WTC11 (cell line): ENCODE measurements around the gene DNM1. TPM values are rescaled to one million over a fixed set of nuclear protein-coding genes. Genes with fewer than 3 reads are reported as not detected.

Experiments used
- ATAC-seq: fragments of 200-7000 bp; cut with Tn5 transposase; 2 replicates; pipeline ENCODE4 v1.10.0; 2021; ENCODE audit warnings: mild to moderate bottlenecking, moderate library complexity
- CTCF ChIA-PET: fragments of 300-600 bp; sonication (Branson Sonifier 250); formaldehyde crosslinking; loops from one replicate; lab custom pipeline; 2021; ENCODE audit warnings: antibody characterized with exemption; lab: Charles Lee
- POLR2A ChIA-PET: fragments of 350-600 bp; sonication (Branson Sonifier 250); formaldehyde crosslinking; loops from one replicate; lab custom pipeline; 2021; ENCODE audit warnings: antibody characterized with exemption; lab: Charles Lee
- DNase-seq: peaks from one replicate; pipeline ENCODE4 v3.0.0; 2021; ENCODE audit warnings: low spot score
- H3K27ac Mint-ChIP-seq: 2 replicates; pipeline ENCODE4 v1.8.0; 2021; ENCODE audit warnings: mixed read lengths
- H3K27me3 Mint-ChIP-seq: 2 replicates; pipeline ENCODE4 v1.8.0; 2021; ENCODE audit warnings: low read depth, mild to moderate bottlenecking, moderate library complexity, mixed read lengths
- H3K36me3 Mint-ChIP-seq: 2 replicates; pipeline ENCODE4 v1.8.0; 2021; ENCODE audit warnings: mixed read lengths
- H3K4me1 Mint-ChIP-seq: 2 replicates; pipeline ENCODE4 v1.8.0; 2022; ENCODE audit warnings: mixed read lengths
- H3K4me3 Mint-ChIP-seq: 2 replicates; pipeline ENCODE4 v1.8.0; 2021; ENCODE audit warnings: mild to moderate bottlenecking, moderate library complexity, mixed read lengths
- H3K9me3 Mint-ChIP-seq: 2 replicates; pipeline ENCODE4 v1.8.0; 2021; ENCODE audit warnings: mixed read lengths
- ATF1 ChIP-seq: sonication (generic); formaldehyde crosslinking; IDR thresholded peaks from 2 replicates; pipeline ENCODE4 v1.8.1; 2023; ENCODE audit warnings: mild to moderate bottlenecking, moderate library complexity, missing genetic modification reagents
- ESRRA ChIP-seq: sonication (generic); formaldehyde crosslinking; IDR thresholded peaks from 2 replicates; pipeline ENCODE4 v1.8.1; 2022; ENCODE audit warnings: mild to moderate bottlenecking, missing genetic modification reagents, borderline replicate concordance
- ETV6 ChIP-seq: sonication (generic); formaldehyde crosslinking; IDR thresholded peaks from 2 replicates; pipeline ENCODE4 v1.8.1; 2022; ENCODE audit warnings: mild to moderate bottlenecking, missing genetic modification reagents
- GTF2I ChIP-seq: fragments of 250-450 bp; sonication (Bioruptor Pico); conservative IDR thresholded peaks from 2 replicates; pipeline ENCODE4 v1.4.0; 2021; ENCODE audit warnings: mild to moderate bottlenecking
- JUN ChIP-seq: sonication (generic); formaldehyde crosslinking; IDR thresholded peaks from 2 replicates; pipeline ENCODE4 v1.8.0; 2023; ENCODE audit warnings: mild to moderate bottlenecking, missing genetic modification reagents
- NFYB ChIP-seq: sonication (generic); formaldehyde crosslinking; conservative IDR thresholded peaks from 2 replicates; pipeline ENCODE4 v1.8.0; 2022; ENCODE audit warnings: low read depth, missing genetic modification reagents
- OVOL2 ChIP-seq: fragments of 250-450 bp; sonication (Bioruptor Pico); IDR thresholded peaks from 2 replicates; pipeline ENCODE4 v1.9.0; 2021; ENCODE audit warnings: mild to moderate bottlenecking, borderline replicate concordance
- SMAD4 ChIP-seq: sonication (generic); formaldehyde crosslinking; IDR thresholded peaks from 2 replicates; pipeline ENCODE4 v1.8.0; 2022; ENCODE audit warnings: mild to moderate bottlenecking, missing genetic modification reagents
- ZNF232 ChIP-seq: sonication (generic); formaldehyde crosslinking; IDR thresholded peaks from 2 replicates; pipeline ENCODE4 v1.8.0; 2022; ENCODE audit warnings: mild to moderate bottlenecking, missing genetic modification reagents
- ZNF396 ChIP-seq: fragments of 250-450 bp; sonication (Bioruptor Pico); IDR thresholded peaks from 2 replicates; pipeline ENCODE4 v1.8.0; 2021; ENCODE audit warnings: mild to moderate bottlenecking, moderate library complexity, borderline replicate concordance
- total RNA-seq: library from RNA; stranded (reverse); gene quantifications from 3 replicates; pipeline ENCODE4 v1.2.3, GENCODE V29; 2021
- TF ChIP-seq, protein P1 (sequence below): fragments of 250-450 bp; sonication (Bioruptor Pico); IDR thresholded peaks from 2 replicates; pipeline ENCODE4 v2.1.2; 2022; ENCODE audit warnings: mild to moderate bottlenecking, moderate library complexity
- TF ChIP-seq, protein P2 (sequence below): fragments of 200-600 bp; IDR thresholded peaks from 2 replicates; pipeline ENCODE4 v1.8.0; 2022; ENCODE audit warnings: antibody characterized with exemption
- TF ChIP-seq, protein P3 (sequence below): fragments of 250-450 bp; sonication (Bioruptor Pico); IDR thresholded peaks from 2 replicates; pipeline ENCODE4 v1.9.0; 2021; ENCODE audit warnings: mild to moderate bottlenecking
- TF ChIP-seq, protein P4 (sequence below): fragments of 250-450 bp; sonication (Bioruptor Pico); IDR thresholded peaks from 2 replicates; pipeline ENCODE4 v1.8.0; 2021; ENCODE audit warnings: mild to moderate bottlenecking
- TF ChIP-seq, protein P5 (sequence below): fragments of 250-450 bp; sonication (Bioruptor Pico); IDR thresholded peaks from 2 replicates; pipeline ENCODE4 v1.9.0; 2021; ENCODE audit warnings: mild to moderate bottlenecking, borderline replicate concordance
- TF ChIP-seq, protein P6 (sequence below): sonication (generic); formaldehyde crosslinking; IDR thresholded peaks from 2 replicates; pipeline ENCODE4 v1.8.0; 2022; ENCODE audit warnings: mild to moderate bottlenecking, missing genetic modification reagents
- TF ChIP-seq, protein P7 (sequence below): sonication (generic); formaldehyde crosslinking; IDR thresholded peaks from 2 replicates; pipeline ENCODE4 v1.8.1; 2022; ENCODE audit warnings: mild to moderate bottlenecking, missing genetic modification reagents, moderate library complexity, borderline replicate concordance
- TF ChIP-seq, protein P8 (sequence below): fragments of 250-450 bp; sonication (Bioruptor Pico); IDR thresholded peaks from 2 replicates; pipeline ENCODE4 v1.9.0; 2021; ENCODE audit warnings: mild to moderate bottlenecking

DNM1 gene
- total RNA-seq, 1 experiment from 2014 or later = 79.0 TPM

DNA sequence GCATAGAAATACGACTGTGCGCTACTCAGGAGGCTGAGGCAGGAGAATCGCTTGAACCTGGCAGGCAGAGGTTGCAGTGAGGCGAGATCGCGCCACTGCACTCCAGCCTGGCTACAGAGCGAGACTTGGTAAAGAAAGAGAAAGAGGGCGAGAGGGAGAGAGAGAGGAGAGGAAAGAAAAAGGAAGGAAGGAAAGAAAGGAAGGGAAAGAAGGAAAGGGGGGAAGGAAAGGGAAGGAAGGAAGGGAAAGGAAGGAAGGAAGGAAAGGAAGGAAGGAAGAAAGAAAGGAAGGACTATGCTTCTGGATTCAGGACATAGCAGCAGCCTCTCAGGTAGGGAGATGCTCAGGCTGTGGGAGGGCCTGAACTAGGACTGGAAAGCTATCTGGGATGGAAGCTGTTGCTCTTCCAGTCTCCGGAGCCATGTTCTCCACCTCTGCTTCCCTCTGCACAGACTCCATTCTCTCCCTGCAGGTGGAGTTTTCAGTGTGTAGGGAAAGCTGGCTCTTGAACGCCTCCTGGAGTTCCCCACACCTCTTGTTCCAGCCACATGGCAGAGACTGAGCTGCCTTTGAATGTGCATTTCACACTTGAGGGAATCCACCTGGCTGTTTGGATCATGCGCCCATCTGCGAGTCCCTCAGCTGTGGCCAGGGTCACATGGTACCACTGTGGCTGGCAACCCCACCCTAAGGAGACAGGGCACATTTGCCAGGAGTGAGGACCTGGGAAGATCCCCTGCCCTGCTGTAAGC, 82.0 kb downstream of the DNM1 start:
- no peaks in the 10 kb centered on the region for H3K9me3 Mint-ChIP-seq
- TF ChIP-seq, protein P1, sequence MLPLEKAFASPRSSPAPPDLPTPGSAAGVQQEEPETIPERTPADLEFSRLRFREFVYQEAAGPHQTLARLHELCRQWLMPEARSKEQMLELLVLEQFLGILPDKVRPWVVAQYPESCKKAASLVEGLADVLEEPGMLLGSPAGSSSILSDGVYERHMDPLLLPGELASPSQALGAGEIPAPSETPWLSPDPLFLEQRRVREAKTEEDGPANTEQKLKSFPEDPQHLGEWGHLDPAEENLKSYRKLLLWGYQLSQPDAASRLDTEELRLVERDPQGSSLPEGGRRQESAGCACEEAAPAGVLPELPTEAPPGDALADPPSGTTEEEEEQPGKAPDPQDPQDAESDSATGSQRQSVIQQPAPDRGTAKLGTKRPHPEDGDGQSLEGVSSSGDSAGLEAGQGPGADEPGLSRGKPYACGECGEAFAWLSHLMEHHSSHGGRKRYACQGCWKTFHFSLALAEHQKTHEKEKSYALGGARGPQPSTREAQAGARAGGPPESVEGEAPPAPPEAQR = no peak
- TF ChIP-seq, protein P2, sequence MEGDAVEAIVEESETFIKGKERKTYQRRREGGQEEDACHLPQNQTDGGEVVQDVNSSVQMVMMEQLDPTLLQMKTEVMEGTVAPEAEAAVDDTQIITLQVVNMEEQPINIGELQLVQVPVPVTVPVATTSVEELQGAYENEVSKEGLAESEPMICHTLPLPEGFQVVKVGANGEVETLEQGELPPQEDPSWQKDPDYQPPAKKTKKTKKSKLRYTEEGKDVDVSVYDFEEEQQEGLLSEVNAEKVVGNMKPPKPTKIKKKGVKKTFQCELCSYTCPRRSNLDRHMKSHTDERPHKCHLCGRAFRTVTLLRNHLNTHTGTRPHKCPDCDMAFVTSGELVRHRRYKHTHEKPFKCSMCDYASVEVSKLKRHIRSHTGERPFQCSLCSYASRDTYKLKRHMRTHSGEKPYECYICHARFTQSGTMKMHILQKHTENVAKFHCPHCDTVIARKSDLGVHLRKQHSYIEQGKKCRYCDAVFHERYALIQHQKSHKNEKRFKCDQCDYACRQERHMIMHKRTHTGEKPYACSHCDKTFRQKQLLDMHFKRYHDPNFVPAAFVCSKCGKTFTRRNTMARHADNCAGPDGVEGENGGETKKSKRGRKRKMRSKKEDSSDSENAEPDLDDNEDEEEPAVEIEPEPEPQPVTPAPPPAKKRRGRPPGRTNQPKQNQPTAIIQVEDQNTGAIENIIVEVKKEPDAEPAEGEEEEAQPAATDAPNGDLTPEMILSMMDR = no peak
- TF ChIP-seq SMAD4 (no peak), ETV6 (no peak), GTF2I (CRISPR knock-in tag) (no peak), JUN (CRISPR knock-in tag) (no peak), ZNF232 (CRISPR knock-in tag) (no peak), NFYB (no peak), ESRRA (CRISPR knock-in tag) (no peak), ATF1 (CRISPR knock-in tag) (no peak), OVOL2 (CRISPR knock-in tag) (no peak), ZNF396 (CRISPR knock-in tag) (no peak)
- TF ChIP-seq, protein P3, sequence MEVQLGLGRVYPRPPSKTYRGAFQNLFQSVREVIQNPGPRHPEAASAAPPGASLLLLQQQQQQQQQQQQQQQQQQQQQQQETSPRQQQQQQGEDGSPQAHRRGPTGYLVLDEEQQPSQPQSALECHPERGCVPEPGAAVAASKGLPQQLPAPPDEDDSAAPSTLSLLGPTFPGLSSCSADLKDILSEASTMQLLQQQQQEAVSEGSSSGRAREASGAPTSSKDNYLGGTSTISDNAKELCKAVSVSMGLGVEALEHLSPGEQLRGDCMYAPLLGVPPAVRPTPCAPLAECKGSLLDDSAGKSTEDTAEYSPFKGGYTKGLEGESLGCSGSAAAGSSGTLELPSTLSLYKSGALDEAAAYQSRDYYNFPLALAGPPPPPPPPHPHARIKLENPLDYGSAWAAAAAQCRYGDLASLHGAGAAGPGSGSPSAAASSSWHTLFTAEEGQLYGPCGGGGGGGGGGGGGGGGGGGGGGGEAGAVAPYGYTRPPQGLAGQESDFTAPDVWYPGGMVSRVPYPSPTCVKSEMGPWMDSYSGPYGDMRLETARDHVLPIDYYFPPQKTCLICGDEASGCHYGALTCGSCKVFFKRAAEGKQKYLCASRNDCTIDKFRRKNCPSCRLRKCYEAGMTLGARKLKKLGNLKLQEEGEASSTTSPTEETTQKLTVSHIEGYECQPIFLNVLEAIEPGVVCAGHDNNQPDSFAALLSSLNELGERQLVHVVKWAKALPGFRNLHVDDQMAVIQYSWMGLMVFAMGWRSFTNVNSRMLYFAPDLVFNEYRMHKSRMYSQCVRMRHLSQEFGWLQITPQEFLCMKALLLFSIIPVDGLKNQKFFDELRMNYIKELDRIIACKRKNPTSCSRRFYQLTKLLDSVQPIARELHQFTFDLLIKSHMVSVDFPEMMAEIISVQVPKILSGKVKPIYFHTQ (CRISPR knock-in tag) = no peak
- TF ChIP-seq, protein P4, sequence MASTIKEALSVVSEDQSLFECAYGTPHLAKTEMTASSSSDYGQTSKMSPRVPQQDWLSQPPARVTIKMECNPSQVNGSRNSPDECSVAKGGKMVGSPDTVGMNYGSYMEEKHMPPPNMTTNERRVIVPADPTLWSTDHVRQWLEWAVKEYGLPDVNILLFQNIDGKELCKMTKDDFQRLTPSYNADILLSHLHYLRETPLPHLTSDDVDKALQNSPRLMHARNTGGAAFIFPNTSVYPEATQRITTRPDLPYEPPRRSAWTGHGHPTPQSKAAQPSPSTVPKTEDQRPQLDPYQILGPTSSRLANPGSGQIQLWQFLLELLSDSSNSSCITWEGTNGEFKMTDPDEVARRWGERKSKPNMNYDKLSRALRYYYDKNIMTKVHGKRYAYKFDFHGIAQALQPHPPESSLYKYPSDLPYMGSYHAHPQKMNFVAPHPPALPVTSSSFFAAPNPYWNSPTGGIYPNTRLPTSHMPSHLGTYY (CRISPR knock-in tag) = no peak
- TF ChIP-seq, protein P5, sequence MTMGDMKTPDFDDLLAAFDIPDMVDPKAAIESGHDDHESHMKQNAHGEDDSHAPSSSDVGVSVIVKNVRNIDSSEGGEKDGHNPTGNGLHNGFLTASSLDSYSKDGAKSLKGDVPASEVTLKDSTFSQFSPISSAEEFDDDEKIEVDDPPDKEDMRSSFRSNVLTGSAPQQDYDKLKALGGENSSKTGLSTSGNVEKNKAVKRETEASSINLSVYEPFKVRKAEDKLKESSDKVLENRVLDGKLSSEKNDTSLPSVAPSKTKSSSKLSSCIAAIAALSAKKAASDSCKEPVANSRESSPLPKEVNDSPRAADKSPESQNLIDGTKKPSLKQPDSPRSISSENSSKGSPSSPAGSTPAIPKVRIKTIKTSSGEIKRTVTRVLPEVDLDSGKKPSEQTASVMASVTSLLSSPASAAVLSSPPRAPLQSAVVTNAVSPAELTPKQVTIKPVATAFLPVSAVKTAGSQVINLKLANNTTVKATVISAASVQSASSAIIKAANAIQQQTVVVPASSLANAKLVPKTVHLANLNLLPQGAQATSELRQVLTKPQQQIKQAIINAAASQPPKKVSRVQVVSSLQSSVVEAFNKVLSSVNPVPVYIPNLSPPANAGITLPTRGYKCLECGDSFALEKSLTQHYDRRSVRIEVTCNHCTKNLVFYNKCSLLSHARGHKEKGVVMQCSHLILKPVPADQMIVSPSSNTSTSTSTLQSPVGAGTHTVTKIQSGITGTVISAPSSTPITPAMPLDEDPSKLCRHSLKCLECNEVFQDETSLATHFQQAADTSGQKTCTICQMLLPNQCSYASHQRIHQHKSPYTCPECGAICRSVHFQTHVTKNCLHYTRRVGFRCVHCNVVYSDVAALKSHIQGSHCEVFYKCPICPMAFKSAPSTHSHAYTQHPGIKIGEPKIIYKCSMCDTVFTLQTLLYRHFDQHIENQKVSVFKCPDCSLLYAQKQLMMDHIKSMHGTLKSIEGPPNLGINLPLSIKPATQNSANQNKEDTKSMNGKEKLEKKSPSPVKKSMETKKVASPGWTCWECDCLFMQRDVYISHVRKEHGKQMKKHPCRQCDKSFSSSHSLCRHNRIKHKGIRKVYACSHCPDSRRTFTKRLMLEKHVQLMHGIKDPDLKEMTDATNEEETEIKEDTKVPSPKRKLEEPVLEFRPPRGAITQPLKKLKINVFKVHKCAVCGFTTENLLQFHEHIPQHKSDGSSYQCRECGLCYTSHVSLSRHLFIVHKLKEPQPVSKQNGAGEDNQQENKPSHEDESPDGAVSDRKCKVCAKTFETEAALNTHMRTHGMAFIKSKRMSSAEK (CRISPR knock-in tag) = no peak
- TF ChIP-seq, protein P6, sequence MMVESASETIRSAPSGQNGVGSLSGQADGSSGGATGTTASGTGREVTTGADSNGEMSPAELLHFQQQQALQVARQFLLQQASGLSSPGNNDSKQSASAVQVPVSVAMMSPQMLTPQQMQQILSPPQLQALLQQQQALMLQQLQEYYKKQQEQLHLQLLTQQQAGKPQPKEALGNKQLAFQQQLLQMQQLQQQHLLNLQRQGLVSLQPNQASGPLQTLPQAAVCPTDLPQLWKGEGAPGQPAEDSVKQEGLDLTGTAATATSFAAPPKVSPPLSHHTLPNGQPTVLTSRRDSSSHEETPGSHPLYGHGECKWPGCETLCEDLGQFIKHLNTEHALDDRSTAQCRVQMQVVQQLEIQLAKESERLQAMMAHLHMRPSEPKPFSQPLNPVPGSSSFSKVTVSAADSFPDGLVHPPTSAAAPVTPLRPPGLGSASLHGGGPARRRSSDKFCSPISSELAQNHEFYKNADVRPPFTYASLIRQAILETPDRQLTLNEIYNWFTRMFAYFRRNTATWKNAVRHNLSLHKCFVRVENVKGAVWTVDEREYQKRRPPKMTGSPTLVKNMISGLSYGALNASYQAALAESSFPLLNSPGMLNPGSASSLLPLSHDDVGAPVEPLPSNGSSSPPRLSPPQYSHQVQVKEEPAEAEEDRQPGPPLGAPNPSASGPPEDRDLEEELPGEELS = no peak
- TF ChIP-seq, protein P7, sequence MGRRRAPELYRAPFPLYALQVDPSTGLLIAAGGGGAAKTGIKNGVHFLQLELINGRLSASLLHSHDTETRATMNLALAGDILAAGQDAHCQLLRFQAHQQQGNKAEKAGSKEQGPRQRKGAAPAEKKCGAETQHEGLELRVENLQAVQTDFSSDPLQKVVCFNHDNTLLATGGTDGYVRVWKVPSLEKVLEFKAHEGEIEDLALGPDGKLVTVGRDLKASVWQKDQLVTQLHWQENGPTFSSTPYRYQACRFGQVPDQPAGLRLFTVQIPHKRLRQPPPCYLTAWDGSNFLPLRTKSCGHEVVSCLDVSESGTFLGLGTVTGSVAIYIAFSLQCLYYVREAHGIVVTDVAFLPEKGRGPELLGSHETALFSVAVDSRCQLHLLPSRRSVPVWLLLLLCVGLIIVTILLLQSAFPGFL (CRISPR knock-in tag) = no peak
- TF ChIP-seq, protein P8, sequence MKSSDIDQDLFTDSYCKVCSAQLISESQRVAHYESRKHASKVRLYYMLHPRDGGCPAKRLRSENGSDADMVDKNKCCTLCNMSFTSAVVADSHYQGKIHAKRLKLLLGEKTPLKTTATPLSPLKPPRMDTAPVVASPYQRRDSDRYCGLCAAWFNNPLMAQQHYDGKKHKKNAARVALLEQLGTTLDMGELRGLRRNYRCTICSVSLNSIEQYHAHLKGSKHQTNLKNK = no peak
- ATAC-seq = peak; percentile 43; the same call in 1 of the 2 replicates
- H3K4me3 Mint-ChIP-seq = no peak overlapping the region
- H3K27me3 Mint-ChIP-seq = no peaks in the 10 kb centered on the region
- DNase-seq = no peak
- ChIA-PET CTCF (interaction anchor here (0.6 to 1.5 kb wide), 3 partner anchors 10 to 130 kb away, joined by 3 to 6 read pairs (median 3); no protein-coding TSS in a partner anchor), POLR2A (no interaction called here)
- H3K27ac Mint-ChIP-seq = no peak overlapping the region
- no peaks in the 10 kb centered on the region for H3K4me1 Mint-ChIP-seq
- H3K36me3 Mint-ChIP-seq = peaks cover 11% of the 10 kb centered on the region
